ENCODE results near the gene MSL1.
A peak's percentile ranks its signal among the peaks of the same experiment; 100 is the strongest.

The MSL1 gene

GRCh38 chr17:40121181-40122135, at the start of gene MSL1:
Gene MSL1 (plus strand): TSS chr17:40121971. CDS start chr17:40122613, 642 bp downstream.
- DNase-seq (ENCODE audit: low read depth), result no peak

GRCh38 chr17:40072040-40072734, 49.6 kb upstream of the MSL1 start:
- no peak for DNase-seq (ENCODE audit: low read depth)

- peak; percentile 60 for DNase-seq (ENCODE audit: low read depth)
Measured at GRCh38 chr17:40072735-40073346, 48.9 kb upstream of the MSL1 start.

- DNase-seq (ENCODE audit: low read depth), result no peak
Measured at GRCh38 chr17:40073454-40074174, 48.2 kb upstream of the MSL1 start.

- DNase-seq (ENCODE audit: low read depth), result no peak
Measured at GRCh38 chr17:40074175-40074512, 47.6 kb upstream of the MSL1 start.

GRCh38 chr17:40074871-40075200, 46.9 kb upstream of the MSL1 start:
- DNase-seq (ENCODE audit: low read depth), result no peak

- peak; percentile 80 for DNase-seq (ENCODE audit: low read depth)
Measured at GRCh38 chr17:40075201-40075941, 46.4 kb upstream of the MSL1 start.

- no peak for DNase-seq (ENCODE audit: low read depth)
Measured at GRCh38 chr17:40075942-40076498, 45.8 kb upstream of the MSL1 start.

GRCh38 chr17:40076591-40076990, 45.2 kb upstream of the MSL1 start:
- no peak for DNase-seq (ENCODE audit: low read depth)

- DNase-seq (ENCODE audit: low read depth), result no peak
Measured at GRCh38 chr17:40079545-40079944, 42.2 kb upstream of the MSL1 start.

- no peak for DNase-seq (ENCODE audit: low read depth)
Measured at GRCh38 chr17:40084477-40084876, 37.3 kb upstream of the MSL1 start.

- DNase-seq (ENCODE audit: low read depth), result no peak
Measured at GRCh38 chr17:40086150-40087044, 35.4 kb upstream of the MSL1 start.

- DNase-seq (ENCODE audit: low read depth), result no peak
Measured at GRCh38 chr17:40087049-40087794, 34.5 kb upstream of the MSL1 start.

GRCh38 chr17:40087903-40088718, 33.7 kb upstream of the MSL1 start:
- no peak for DNase-seq (ENCODE audit: low read depth)

- no peak for DNase-seq (ENCODE audit: low read depth)
Measured at GRCh38 chr17:40089077-40089895, 32.5 kb upstream of the MSL1 start.

GRCh38 chr17:40090237-40091119, 31.3 kb upstream of the MSL1 start:
- no peak for DNase-seq (ENCODE audit: low read depth)

Data from CMK (cell line).